ENCODE data around the gene BCL7C.

Gene BCL7C

GRCh38 chr16:30925995-30926811 is 32.3 kb upstream of the BCL7C start:
- Histone ChIP-seq H3K4me3 (ENCODE audit: low read length) (no peak overlapping the region), H3K36me3 (ENCODE audit: insufficient read depth, low read length) (peaks cover 41% of the 10 kb centered on the region), H3K9me3 (ENCODE audit: low read length) (no peaks in the 10 kb centered on the region), H3K4me1 (ENCODE audit: insufficient read depth, low read length) (peaks cover 18% of the 10 kb centered on the region), H2AFZ (ENCODE audit: low read depth, low read length) (no peak overlapping the region), H3K27me3 (ENCODE audit: insufficient read depth, low read length) (no peaks in the 10 kb centered on the region)

- H3K27me3 ChIP-seq (ENCODE audit: insufficient read depth, low read length), result no peaks in the 10 kb centered on the region
- no peaks in the 10 kb centered on the region for H3K9me3 ChIP-seq (ENCODE audit: low read length)
- peaks cover 35% of the 10 kb centered on the region for H3K36me3 ChIP-seq (ENCODE audit: insufficient read depth, low read length)
- peaks cover 18% of the 10 kb centered on the region for H3K4me1 ChIP-seq (ENCODE audit: insufficient read depth, low read length)
- H3K4me3 ChIP-seq (ENCODE audit: low read length), result no peak overlapping the region
- H2AFZ ChIP-seq (ENCODE audit: low read depth, low read length), result no peak overlapping the region
Measured at GRCh38 chr16:30925632-30925987, 31.7 kb upstream of the BCL7C start.

- Histone ChIP-seq H3K4me1 (ENCODE audit: insufficient read depth, low read length) (peaks cover 18% of the 10 kb centered on the region), H2AFZ (ENCODE audit: low read depth, low read length) (no peak overlapping the region), H3K4me3 (ENCODE audit: low read length) (peak overlapping the region; percentile 56), H3K9me3 (ENCODE audit: low read length) (no peaks in the 10 kb centered on the region), H3K27me3 (ENCODE audit: insufficient read depth, low read length) (no peaks in the 10 kb centered on the region), H3K36me3 (ENCODE audit: insufficient read depth, low read length) (peaks cover 30% of the 10 kb centered on the region)
Measured at GRCh38 chr16:30924913-30925631, 31.2 kb upstream of the BCL7C start.

GRCh38 chr16:30924076-30924912 is 30.4 kb upstream of the BCL7C start:
- peaks cover 26% of the 10 kb centered on the region for H3K36me3 ChIP-seq (ENCODE audit: insufficient read depth, low read length)
- H2AFZ ChIP-seq (ENCODE audit: low read depth, low read length), result no peak overlapping the region
- peak overlapping the region; percentile 56 for H3K4me3 ChIP-seq (ENCODE audit: low read length)
- no peaks in the 10 kb centered on the region for H3K9me3 ChIP-seq (ENCODE audit: low read length)
- H3K27me3 ChIP-seq (ENCODE audit: insufficient read depth, low read length), result no peaks in the 10 kb centered on the region
- peaks cover 18% of the 10 kb centered on the region for H3K4me1 ChIP-seq (ENCODE audit: insufficient read depth, low read length)

- Histone ChIP-seq H3K27me3 (ENCODE audit: insufficient read depth, low read length) (no peaks in the 10 kb centered on the region), H3K4me1 (ENCODE audit: insufficient read depth, low read length) (peaks cover 18% of the 10 kb centered on the region), H3K4me3 (ENCODE audit: low read length) (peak within 1 kb of the TSS; percentile 62), H3K9me3 (ENCODE audit: low read length) (no peaks in the 10 kb centered on the region), H3K36me3 (ENCODE audit: insufficient read depth, low read length) (peaks cover 20% of the 10 kb centered on the region), H2AFZ (ENCODE audit: low read depth, low read length) (no peak within 1 kb of the TSS)
Measured at GRCh38 chr16:30923554-30924075, 29.7 kb upstream of the BCL7C start, which contains the start of gene FBXL19. Gene FBXL19 (plus strand): TSS chr16:30923572. CDS start chr16:30925755, 2,183 bp downstream.

GRCh38 chr16:30922960-30923535 is 29.2 kb upstream of the BCL7C start:
- Histone ChIP-seq H3K4me3 (ENCODE audit: low read length) (peak overlapping the region; percentile 56), H3K36me3 (ENCODE audit: insufficient read depth, low read length) (peaks cover 15% of the 10 kb centered on the region), H3K4me1 (ENCODE audit: insufficient read depth, low read length) (peaks cover 18% of the 10 kb centered on the region), H3K9me3 (ENCODE audit: low read length) (no peaks in the 10 kb centered on the region), H2AFZ (ENCODE audit: low read depth, low read length) (no peak overlapping the region), H3K27me3 (ENCODE audit: insufficient read depth, low read length) (no peaks in the 10 kb centered on the region)

GRCh38 chr16:30922420-30922959 is 28.6 kb upstream of the BCL7C start:
- peak overlapping the region; percentile 62 for H3K4me3 ChIP-seq (ENCODE audit: low read length)
- H3K27me3 ChIP-seq (ENCODE audit: insufficient read depth, low read length), result no peaks in the 10 kb centered on the region
- H3K4me1 ChIP-seq (ENCODE audit: insufficient read depth, low read length), result peaks cover 18% of the 10 kb centered on the region
- H3K36me3 ChIP-seq (ENCODE audit: insufficient read depth, low read length), result peaks cover 14% of the 10 kb centered on the region
- H3K9me3 ChIP-seq (ENCODE audit: low read length), result no peaks in the 10 kb centered on the region
- H2AFZ ChIP-seq (ENCODE audit: low read depth, low read length), result peak overlapping the region; percentile 31

- Histone ChIP-seq H3K4me3 (ENCODE audit: low read length) (peak overlapping the region; percentile 62), H3K36me3 (ENCODE audit: insufficient read depth, low read length) (peaks cover 8% of the 10 kb centered on the region), H3K9me3 (ENCODE audit: low read length) (no peaks in the 10 kb centered on the region), H3K4me1 (ENCODE audit: insufficient read depth, low read length) (peaks cover 18% of the 10 kb centered on the region), H2AFZ (ENCODE audit: low read depth, low read length) (peak overlapping the region; percentile 31), H3K27me3 (ENCODE audit: insufficient read depth, low read length) (no peaks in the 10 kb centered on the region)
Measured at GRCh38 chr16:30921748-30922419, 28.0 kb upstream of the BCL7C start.

GRCh38 chr16:30921459-30921747 is 27.5 kb upstream of the BCL7C start:
- no peaks in the 10 kb centered on the region for H3K9me3 ChIP-seq (ENCODE audit: low read length)
- H3K4me3 ChIP-seq (ENCODE audit: low read length), result no peak overlapping the region
- H3K36me3 ChIP-seq (ENCODE audit: insufficient read depth, low read length), result peaks cover 4% of the 10 kb centered on the region
- H3K27me3 ChIP-seq (ENCODE audit: insufficient read depth, low read length), result no peaks in the 10 kb centered on the region
- H2AFZ ChIP-seq (ENCODE audit: low read depth, low read length), result no peak overlapping the region
- H3K4me1 ChIP-seq (ENCODE audit: insufficient read depth, low read length), result peaks cover 18% of the 10 kb centered on the region

GRCh38 chr16:30920891-30921290 is 27.0 kb upstream of the BCL7C start:
- H3K4me1 ChIP-seq (ENCODE audit: insufficient read depth, low read length), result peaks cover 15% of the 10 kb centered on the region
- H2AFZ ChIP-seq (ENCODE audit: low read depth, low read length), result no peak overlapping the region
- H3K4me3 ChIP-seq (ENCODE audit: low read length), result no peak overlapping the region
- no peaks in the 10 kb centered on the region for H3K9me3 ChIP-seq (ENCODE audit: low read length)
- peaks cover 3% of the 10 kb centered on the region for H3K36me3 ChIP-seq (ENCODE audit: insufficient read depth, low read length)
- H3K27me3 ChIP-seq (ENCODE audit: insufficient read depth, low read length), result no peaks in the 10 kb centered on the region

GRCh38 chr16:30918614-30919013 is 24.7 kb upstream of the BCL7C start:
- no peaks in the 10 kb centered on the region for H3K36me3 ChIP-seq (ENCODE audit: insufficient read depth, low read length)

GRCh38 chr16:30914830-30915229 is 21.0 kb upstream of the BCL7C start:
- H2AFZ ChIP-seq (ENCODE audit: low read depth, low read length), result no peak overlapping the region
- no peaks in the 10 kb centered on the region for H3K27me3 ChIP-seq (ENCODE audit: insufficient read depth, low read length)
- no peaks in the 10 kb centered on the region for H3K9me3 ChIP-seq (ENCODE audit: low read length)
- H3K4me1 ChIP-seq (ENCODE audit: insufficient read depth, low read length), result no peaks in the 10 kb centered on the region
- H3K4me3 ChIP-seq (ENCODE audit: low read length), result no peak overlapping the region
- no peaks in the 10 kb centered on the region for H3K36me3 ChIP-seq (ENCODE audit: insufficient read depth, low read length)

More at GRCh38 chr16:30918614-30919013, 24.7 kb upstream of the BCL7C start:
- Histone ChIP-seq H3K4me1 (ENCODE audit: insufficient read depth, low read length) (no peaks in the 10 kb centered on the region), H2AFZ (ENCODE audit: low read depth, low read length) (no peak overlapping the region), H3K9me3 (ENCODE audit: low read length) (no peaks in the 10 kb centered on the region), H3K27me3 (ENCODE audit: insufficient read depth, low read length) (no peaks in the 10 kb centered on the region), H3K4me3 (ENCODE audit: low read length) (no peak overlapping the region)
